AG10803 (cell line): Measurements from ENCODE around the gene CNOT1.

Source experiments
- DNase-seq: peaks from one replicate; pipeline ENCODE4 v3.0.0; 2010; ENCODE audit warnings: low read depth
- H3K4me3 ChIP-seq: 2 replicates; pipeline ENCODE4 v1.5.1; 2011; ENCODE audit warnings: mild to moderate bottlenecking, low read length, control low read depth
- CTCF ChIP-seq: conservative IDR thresholded peaks from 2 replicates; pipeline ENCODE4 v1.5.1; 2011; ENCODE audit warnings: mild to moderate bottlenecking, low read length, control low read depth, inconsistent platforms

The CNOT1 gene

GRCh38 chr16:58506241-58507194 is 123.1 kb downstream of the CNOT1 start:
- H3K4me3 ChIP-seq, result no peak overlapping the region
- no peak for TF ChIP-seq CTCF
- DNase-seq, result no peak

GRCh38 chr16:58503863-58504688 is 125.5 kb downstream of the CNOT1 start:
- H3K4me3 ChIP-seq, result no peak overlapping the region
- TF ChIP-seq CTCF, result no peak
- DNase-seq, result no peak

- no peak for DNase-seq
- no peak for TF ChIP-seq CTCF
- no peak overlapping the region for H3K4me3 ChIP-seq
Measured at GRCh38 chr16:58503166-58503862, 126.3 kb downstream of the CNOT1 start.

GRCh38 chr16:58502217-58502921 is 127.3 kb downstream of the CNOT1 start:
- H3K4me3 ChIP-seq, result no peak overlapping the region
- no peak for TF ChIP-seq CTCF
- DNase-seq, result no peak

- no peak for DNase-seq
- H3K4me3 ChIP-seq, result peak overlapping the region; percentile 34
- TF ChIP-seq CTCF, result no peak
Measured at GRCh38 chr16:58501242-58502131, 128.1 kb downstream of the CNOT1 start.
